ENCODE data around the gene GRIN1.

The GRIN1 gene

DNA sequence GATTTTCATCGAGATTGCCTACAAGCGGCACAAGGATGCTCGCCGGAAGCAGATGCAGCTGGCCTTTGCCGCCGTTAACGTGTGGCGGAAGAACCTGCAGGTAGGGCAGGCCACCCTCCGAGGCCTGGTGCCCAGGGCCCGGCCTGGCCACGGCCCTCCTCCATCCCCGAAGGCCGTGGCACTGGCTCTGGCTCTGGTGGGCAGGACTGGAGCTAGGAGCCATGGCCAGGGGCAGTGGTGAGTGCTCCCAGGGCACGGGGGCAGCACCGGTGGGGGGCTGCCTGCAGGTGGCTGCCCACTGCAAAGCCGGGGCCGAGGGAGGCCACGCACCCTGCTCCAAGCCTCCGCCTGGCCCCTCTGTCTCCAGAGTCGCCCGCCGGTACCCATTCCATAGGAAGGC lies 24.9 kb downstream of the GRIN1 start:
- Histone ChIP-seq H3K9me3 (no peaks in the 10 kb centered on the region), H3K36me3 (no peaks in the 10 kb centered on the region), H3K4me3 (ENCODE audit: low read depth, low read length) (no peak overlapping the region), H3K4me1 (no peaks in the 10 kb centered on the region; the same call in 1 of the 2 replicates), H3K27me3 (peaks cover 47% of the 10 kb centered on the region)
- TF ChIP-seq CTCF (IDR thresholded peaks at IDR 0.05; ENCODE audit: low read depth, low read length) = no peak
- no peak for DNase-seq

GRCh38 chr9:137164370-137165249 lies 25.7 kb downstream of the GRIN1 start:
- Histone ChIP-seq H3K9me3 (no peaks in the 10 kb centered on the region), H3K36me3 (no peaks in the 10 kb centered on the region), H3K4me1 (no peaks in the 10 kb centered on the region; the same call in 1 of the 2 replicates), H3K4me3 (ENCODE audit: low read depth, low read length) (no peak overlapping the region), H3K27me3 (peaks cover 55% of the 10 kb centered on the region)
- no peak for DNase-seq
- TF ChIP-seq CTCF (IDR thresholded peaks at IDR 0.05; ENCODE audit: low read depth, low read length) = no peak

GRCh38 chr9:137165250-137165836 lies 26.4 kb downstream of the GRIN1 start:
- Histone ChIP-seq H3K27me3 (peaks cover 62% of the 10 kb centered on the region), H3K4me1 (no peaks in the 10 kb centered on the region), H3K4me3 (ENCODE audit: low read depth, low read length) (no peak overlapping the region), H3K9me3 (no peaks in the 10 kb centered on the region), H3K36me3 (no peaks in the 10 kb centered on the region)
- no peak for TF ChIP-seq CTCF (IDR thresholded peaks at IDR 0.05; ENCODE audit: low read depth, low read length)
- DNase-seq = no peak

DNA sequence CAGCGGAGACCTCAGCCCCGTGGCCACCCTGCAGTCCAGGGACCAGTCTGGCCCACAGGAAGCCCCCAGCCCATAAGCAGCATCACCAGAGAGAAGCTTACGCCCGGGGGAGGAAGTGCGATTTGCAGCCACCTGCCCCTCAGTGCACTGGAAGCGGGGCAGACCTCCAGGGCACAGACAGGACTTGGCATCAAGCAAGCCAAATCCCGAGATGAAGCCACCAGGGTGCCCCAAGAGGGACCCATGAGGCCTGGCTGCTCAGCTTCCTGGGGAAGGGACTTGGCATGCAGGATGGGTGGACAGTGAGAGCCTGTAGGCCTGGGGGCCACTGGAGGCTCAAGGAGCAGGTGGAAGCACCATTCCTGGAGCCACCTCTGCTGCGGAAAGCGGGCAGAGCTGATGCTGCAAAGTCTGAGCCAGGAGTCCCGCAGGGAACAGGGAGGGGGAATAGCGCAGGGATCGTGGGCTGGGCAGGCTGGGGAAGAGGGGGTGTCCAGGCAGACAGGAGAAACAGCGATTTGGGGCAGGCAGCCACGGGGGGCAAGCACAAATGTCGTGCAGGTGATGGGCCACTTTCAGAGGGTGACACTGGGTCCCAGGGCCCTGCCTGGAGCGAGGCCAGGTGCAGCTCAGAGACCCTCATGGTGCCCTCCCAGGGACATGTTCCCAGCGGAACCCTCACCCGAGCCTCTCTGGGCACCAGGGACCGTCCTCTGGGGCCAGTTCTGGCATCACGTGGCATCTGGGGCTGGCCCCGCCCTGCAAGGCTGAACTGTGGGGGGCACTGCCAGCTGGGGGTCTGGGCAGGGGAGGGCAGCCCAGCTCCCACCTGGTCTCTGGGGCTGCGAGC lies 27.7 kb downstream of the GRIN1 start:
- no peak for DNase-seq
- Histone ChIP-seq H3K36me3 (no peaks in the 10 kb centered on the region), H3K27me3 (peaks cover 64% of the 10 kb centered on the region), H3K4me3 (ENCODE audit: low read depth, low read length) (no peak overlapping the region), H3K9me3 (no peaks in the 10 kb centered on the region), H3K4me1 (no peaks in the 10 kb centered on the region)
- TF ChIP-seq CTCF (IDR thresholded peaks at IDR 0.05; ENCODE audit: low read depth, low read length) = no peak

- TF ChIP-seq CTCF (IDR thresholded peaks at IDR 0.05; ENCODE audit: low read depth, low read length) = no peak
- Histone ChIP-seq H3K36me3 (no peaks in the 10 kb centered on the region), H3K4me1 (no peaks in the 10 kb centered on the region), H3K27me3 (peaks cover 64% of the 10 kb centered on the region), H3K9me3 (no peaks in the 10 kb centered on the region), H3K4me3 (ENCODE audit: low read depth, low read length) (no peak overlapping the region)
- no peak for DNase-seq
These were observed 28.4 kb downstream of the GRIN1 start for GRCh38 chr9:137167277-137167746.

Measured in BE2C (cell line).